HT-29 (cell line): ENCODE data around the gene KCMF1. TPM values are rescaled to one million over a fixed set of nuclear protein-coding genes. Genes with fewer than 3 reads are reported as not detected.

ENCODE experiments used
- DNase-seq: peaks from one replicate; pipeline ENCODE4 v3.0.0-alpha.2; 2015; ENCODE audit warnings: low spot score
- total RNA-seq: library from RNA; depleted of rRNA; stranded (reverse); fragments of >200 nt; shearing (Covaris generic); gene quantifications from 2 replicates; pipeline ENCODE4 v1.2.3, GENCODE V29; 2014

The KCMF1 gene
- total RNA-seq, 1 experiment from 2014 or later: 39.2 TPM

- peak; percentile 26 for DNase-seq
Observed at GRCh38 chr2:84980263-84980983, 9.5 kb downstream of the KCMF1 start.

GRCh38 chr2:84986018-84986417, 15.1 kb downstream of the KCMF1 start:
- DNase-seq: no peak

- no peak for DNase-seq
Observed at GRCh38 chr2:84989422-84989821, 18.5 kb downstream of the KCMF1 start.

- no peak for DNase-seq
Observed at GRCh38 chr2:84989927-84990326, 19.0 kb downstream of the KCMF1 start.

- no peak for DNase-seq
Observed at GRCh38 chr2:84991404-84992160, 20.6 kb downstream of the KCMF1 start.

GRCh38 chr2:84995826-84996225, 24.9 kb downstream of the KCMF1 start:
- DNase-seq: no peak

- DNase-seq: no peak
Observed at GRCh38 chr2:84996909-84997308, 25.9 kb downstream of the KCMF1 start.

GRCh38 chr2:84999553-84999955, 28.6 kb downstream of the KCMF1 start:
- no peak for DNase-seq

- peak; percentile 13 for DNase-seq
Observed at GRCh38 chr2:85001595-85001994, 30.6 kb downstream of the KCMF1 start.

- no peak for DNase-seq
Observed at GRCh38 chr2:85002534-85002933, 31.6 kb downstream of the KCMF1 start.

GRCh38 chr2:85008252-85008651, 37.3 kb downstream of the KCMF1 start:
- no peak for DNase-seq

- DNase-seq: no peak
Observed at GRCh38 chr2:85009019-85009618, 38.2 kb downstream of the KCMF1 start.

- no peak for DNase-seq
Observed at GRCh38 chr2:85010404-85010803, 39.4 kb downstream of the KCMF1 start.

- no peak for DNase-seq
Observed at GRCh38 chr2:85011098-85011497, 40.1 kb downstream of the KCMF1 start.

- no peak for DNase-seq
Observed at GRCh38 chr2:85011747-85012146, 40.8 kb downstream of the KCMF1 start.

- no peak for DNase-seq
Observed at GRCh38 chr2:85012431-85012830, 41.5 kb downstream of the KCMF1 start.

GRCh38 chr2:85012855-85013254, 41.9 kb downstream of the KCMF1 start:
- no peak for DNase-seq

GRCh38 chr2:85015653-85016360, 44.8 kb downstream of the KCMF1 start:
- peak; percentile 29 for DNase-seq

GRCh38 chr2:85016446-85016845, 45.5 kb downstream of the KCMF1 start:
- no peak for DNase-seq

- peak; percentile 66 for DNase-seq
Observed at GRCh38 chr2:85017411-85018048, 46.6 kb downstream of the KCMF1 start.

- DNase-seq: no peak
Observed at GRCh38 chr2:85018049-85018447, 47.1 kb downstream of the KCMF1 start.

GRCh38 chr2:85019121-85019520, 48.2 kb downstream of the KCMF1 start:
- peak; percentile 84 for DNase-seq
